ENCODE measurements around the gene PXT1. TPM values are rescaled to one million over a fixed set of nuclear protein-coding genes. Genes with fewer than 3 reads are reported as not detected.

PXT1 gene
- total and polyA plus RNA-seq, 9 of the 15 experiments (the other 6 are each of a cell fraction or from before 2014, with no cell fraction given), result 0.09 to 0.11 (median 0.10) TPM; not detected in 5

DNA sequence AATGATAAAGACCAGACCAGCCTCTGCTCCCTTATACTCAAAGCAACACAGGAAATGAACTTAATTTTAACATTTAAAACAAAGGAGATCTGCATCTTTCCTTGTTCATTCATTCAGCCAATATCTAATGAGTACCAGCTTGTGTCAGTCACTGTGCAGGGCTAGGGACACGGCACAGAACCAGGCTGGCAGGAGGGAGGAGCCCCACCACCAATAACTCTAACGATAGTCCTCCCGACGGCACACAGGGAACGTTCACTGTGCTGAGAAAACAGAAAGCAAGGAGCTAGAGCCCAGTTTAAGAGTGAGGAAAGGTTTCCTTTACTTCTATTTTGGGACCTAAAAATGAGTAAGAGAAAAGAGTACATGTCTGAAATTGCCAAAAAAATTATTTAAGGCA is 65.1 kb downstream of the PXT1 start (continued):
- TF ChIP-seq, protein P1, sequence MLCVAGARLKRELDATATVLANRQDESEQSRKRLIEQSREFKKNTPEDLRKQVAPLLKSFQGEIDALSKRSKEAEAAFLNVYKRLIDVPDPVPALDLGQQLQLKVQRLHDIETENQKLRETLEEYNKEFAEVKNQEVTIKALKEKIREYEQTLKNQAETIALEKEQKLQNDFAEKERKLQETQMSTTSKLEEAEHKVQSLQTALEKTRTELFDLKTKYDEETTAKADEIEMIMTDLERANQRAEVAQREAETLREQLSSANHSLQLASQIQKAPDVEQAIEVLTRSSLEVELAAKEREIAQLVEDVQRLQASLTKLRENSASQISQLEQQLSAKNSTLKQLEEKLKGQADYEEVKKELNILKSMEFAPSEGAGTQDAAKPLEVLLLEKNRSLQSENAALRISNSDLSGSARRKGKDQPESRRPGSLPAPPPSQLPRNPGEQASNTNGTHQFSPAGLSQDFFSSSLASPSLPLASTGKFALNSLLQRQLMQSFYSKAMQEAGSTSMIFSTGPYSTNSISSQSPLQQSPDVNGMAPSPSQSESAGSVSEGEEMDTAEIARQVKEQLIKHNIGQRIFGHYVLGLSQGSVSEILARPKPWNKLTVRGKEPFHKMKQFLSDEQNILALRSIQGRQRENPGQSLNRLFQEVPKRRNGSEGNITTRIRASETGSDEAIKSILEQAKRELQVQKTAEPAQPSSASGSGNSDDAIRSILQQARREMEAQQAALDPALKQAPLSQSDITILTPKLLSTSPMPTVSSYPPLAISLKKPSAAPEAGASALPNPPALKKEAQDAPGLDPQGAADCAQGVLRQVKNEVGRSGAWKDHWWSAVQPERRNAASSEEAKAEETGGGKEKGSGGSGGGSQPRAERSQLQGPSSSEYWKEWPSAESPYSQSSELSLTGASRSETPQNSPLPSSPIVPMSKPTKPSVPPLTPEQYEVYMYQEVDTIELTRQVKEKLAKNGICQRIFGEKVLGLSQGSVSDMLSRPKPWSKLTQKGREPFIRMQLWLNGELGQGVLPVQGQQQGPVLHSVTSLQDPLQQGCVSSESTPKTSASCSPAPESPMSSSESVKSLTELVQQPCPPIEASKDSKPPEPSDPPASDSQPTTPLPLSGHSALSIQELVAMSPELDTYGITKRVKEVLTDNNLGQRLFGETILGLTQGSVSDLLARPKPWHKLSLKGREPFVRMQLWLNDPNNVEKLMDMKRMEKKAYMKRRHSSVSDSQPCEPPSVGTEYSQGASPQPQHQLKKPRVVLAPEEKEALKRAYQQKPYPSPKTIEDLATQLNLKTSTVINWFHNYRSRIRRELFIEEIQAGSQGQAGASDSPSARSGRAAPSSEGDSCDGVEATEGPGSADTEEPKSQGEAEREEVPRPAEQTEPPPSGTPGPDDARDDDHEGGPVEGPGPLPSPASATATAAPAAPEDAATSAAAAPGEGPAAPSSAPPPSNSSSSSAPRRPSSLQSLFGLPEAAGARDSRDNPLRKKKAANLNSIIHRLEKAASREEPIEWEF (CRISPR knock-in tag; IDR thresholded peaks at IDR 0.05), result no peak
- TF ChIP-seq IFI16 (CRISPR knock-in tag; IDR thresholded peaks at IDR 0.05) (no peak), NFRKB (IDR thresholded peaks at IDR 0.05; ENCODE audit: low read depth) (no peak), ZNF780A (CRISPR knock-in tag; IDR thresholded peaks at IDR 0.05) (no peak), SLC30A9 (CRISPR knock-in tag; IDR thresholded peaks at IDR 0.05) (no peak), SMAD4 (CRISPR knock-in tag; conservative IDR thresholded peaks at IDR 0.05) (no peak), SIX5 (IDR thresholded peaks at IDR 0.05; ENCODE audit: borderline replicate concordance in 1 of 2, insufficient read depth in 1 of 2, low read depth in 1 of 2, low read length in 2 of 2) (no peak), CBX1 (IDR thresholded peaks at IDR 0.05; ENCODE audit: low read depth) (no peak)
- TF ChIP-seq, protein P2, sequence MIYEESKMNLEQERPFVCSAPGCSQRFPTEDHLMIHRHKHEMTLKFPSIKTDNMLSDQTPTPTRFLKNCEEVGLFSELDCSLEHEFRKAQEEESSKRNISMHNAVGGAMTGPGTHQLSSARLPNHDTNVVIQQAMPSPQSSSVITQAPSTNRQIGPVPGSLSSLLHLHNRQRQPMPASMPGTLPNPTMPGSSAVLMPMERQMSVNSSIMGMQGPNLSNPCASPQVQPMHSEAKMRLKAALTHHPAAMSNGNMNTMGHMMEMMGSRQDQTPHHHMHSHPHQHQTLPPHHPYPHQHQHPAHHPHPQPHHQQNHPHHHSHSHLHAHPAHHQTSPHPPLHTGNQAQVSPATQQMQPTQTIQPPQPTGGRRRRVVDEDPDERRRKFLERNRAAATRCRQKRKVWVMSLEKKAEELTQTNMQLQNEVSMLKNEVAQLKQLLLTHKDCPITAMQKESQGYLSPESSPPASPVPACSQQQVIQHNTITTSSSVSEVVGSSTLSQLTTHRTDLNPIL (CRISPR knock-in tag; IDR thresholded peaks at IDR 0.05), result no peak
- TF ChIP-seq, protein P3, sequence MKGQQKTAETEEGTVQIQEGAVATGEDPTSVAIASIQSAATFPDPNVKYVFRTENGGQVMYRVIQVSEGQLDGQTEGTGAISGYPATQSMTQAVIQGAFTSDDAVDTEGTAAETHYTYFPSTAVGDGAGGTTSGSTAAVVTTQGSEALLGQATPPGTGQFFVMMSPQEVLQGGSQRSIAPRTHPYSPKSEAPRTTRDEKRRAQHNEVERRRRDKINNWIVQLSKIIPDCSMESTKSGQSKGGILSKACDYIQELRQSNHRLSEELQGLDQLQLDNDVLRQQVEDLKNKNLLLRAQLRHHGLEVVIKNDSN (CRISPR knock-in tag; IDR thresholded peaks at IDR 0.05), result no peak
